Liver (tissue), 9 donors: Measurements from ENCODE around the gene ANKRD13D. TPM values are rescaled to one million over a fixed set of nuclear protein-coding genes. Genes with fewer than 3 reads are reported as not detected.

Source experiments
- DNase-seq: peaks from one replicate; pipeline ENCODE4 v3.0.0-alpha.2; 2017; ENCODE audit warnings: low spot score
- H3K27ac ChIP-seq, 2 donors: one replicate each; pipeline ENCODE4 v1.7.0; 2013; ENCODE audit warnings: inconsistent platforms in 2 of 2, low read length in 2 of 2, control low read depth in 1 of 2, low read depth in 1 of 2, mild to moderate bottlenecking in 1 of 2
- H3K27me3 ChIP-seq, 4 donors: one replicate each; pipeline versions ENCODE4 v1.6.1 to v1.7.0; 2013; ENCODE audit warnings: low read length in 3 of 4, inconsistent platforms in 1 of 4, mild to moderate bottlenecking in 1 of 4, moderate library complexity in 1 of 4; ENCODE audit not compliant: control insufficient read depth in 4 of 4, insufficient read depth in 4 of 4
- H3K36me3 ChIP-seq, 4 donors: one replicate each; pipeline versions ENCODE4 v1.6.1 to v1.7.0; 2013; ENCODE audit warnings: low read length in 3 of 4, mild to moderate bottlenecking in 3 of 4, low read depth in 1 of 4, moderate library complexity in 1 of 4; ENCODE audit not compliant: control insufficient read depth in 4 of 4, insufficient read depth in 3 of 4
- H3K4me1 ChIP-seq, 4 donors: one replicate each; pipeline versions ENCODE4 v1.6.1 to v1.7.0; 2013; ENCODE audit warnings: low read length in 3 of 4, mild to moderate bottlenecking in 3 of 4, moderate library complexity in 1 of 4; ENCODE audit not compliant: control insufficient read depth in 4 of 4, insufficient read depth in 4 of 4
- H3K4me3 ChIP-seq, 3 donors: one replicate each; pipeline versions ENCODE4 v1.6.1 to v1.7.0; 2013; ENCODE audit warnings: low read length in 3 of 3, control low read depth in 1 of 3, low read depth in 1 of 3, mild to moderate bottlenecking in 1 of 3
- H3K9ac ChIP-seq, 2 donors: one replicate each; pipeline ENCODE4 v1.7.0; 2013; ENCODE audit warnings: low read length in 2 of 2, mild to moderate bottlenecking in 2 of 2, moderate library complexity in 2 of 2, control low read depth in 1 of 2, low read depth in 1 of 2
- H3K9me3 ChIP-seq, 4 donors: one replicate each; pipeline versions ENCODE4 v1.6.1 to v1.7.0; 2013; ENCODE audit warnings: low read length in 3 of 4; ENCODE audit not compliant: control insufficient read depth in 4 of 4
- EGR1 ChIP-seq, 2 donors: IDR thresholded peaks; 2 replicates each; pipeline ENCODE4 v1.6.1; 2016 to 2018; ENCODE audit warnings: antibody characterized with exemption in 2 of 2, low read depth in 2 of 2
- FOXA1 ChIP-seq: IDR thresholded peaks from 2 replicates; pipeline ENCODE4 v1.6.1; 2016; ENCODE audit warnings: antibody characterized with exemption
- FOXA2 ChIP-seq: IDR thresholded peaks from 2 replicates; pipeline ENCODE4 v1.6.1; 2016; ENCODE audit warnings: antibody characterized with exemption
- GABPA ChIP-seq, 2 donors: IDR thresholded peaks in 1 of 2; conservative IDR thresholded peaks in 1 of 2; 2 replicates each; pipeline ENCODE4 v1.6.1; 2016; ENCODE audit warnings: antibody characterized with exemption in 2 of 2, mild to moderate bottlenecking in 1 of 2, moderate library complexity in 1 of 2
- HNF4A ChIP-seq, 2 donors: conservative IDR thresholded peaks; 2 replicates each; pipeline ENCODE4 v1.6.1; 2016; ENCODE audit warnings: antibody characterized with exemption in 2 of 2, mild to moderate bottlenecking in 2 of 2
- HNF4G ChIP-seq: IDR thresholded peaks from 2 replicates; pipeline ENCODE4 v1.6.1; 2016; ENCODE audit warnings: antibody characterized with exemption
- JUND ChIP-seq, 2 donors: IDR thresholded peaks; 2 replicates each; pipeline ENCODE4 v1.6.1; 2016; ENCODE audit warnings: antibody characterized with exemption in 2 of 2
- MAX ChIP-seq: IDR thresholded peaks from 2 replicates; pipeline ENCODE4 v1.6.1; 2016; ENCODE audit warnings: antibody characterized with exemption
- NR2F2 ChIP-seq: IDR thresholded peaks from 2 replicates; pipeline ENCODE4 v1.6.1; 2016; ENCODE audit warnings: antibody characterized with exemption
- RAD21 ChIP-seq, 2 donors: IDR thresholded peaks; 2 replicates each; pipeline ENCODE4 v1.6.1; 2016; ENCODE audit warnings: antibody characterized with exemption in 2 of 2, mild to moderate bottlenecking in 2 of 2
- RXRA ChIP-seq, 2 donors: IDR thresholded peaks; 2 replicates each; pipeline ENCODE4 v1.6.1; 2017 to 2018; ENCODE audit warnings: antibody characterized with exemption in 2 of 2, mild to moderate bottlenecking in 1 of 2
- SP1 ChIP-seq: IDR thresholded peaks from 2 replicates; pipeline ENCODE4 v1.6.1; 2018; ENCODE audit warnings: antibody characterized with exemption, mild to moderate bottlenecking
- TAF1 ChIP-seq: conservative IDR thresholded peaks from 2 replicates; pipeline ENCODE4 v1.6.1; 2016; ENCODE audit warnings: antibody characterized with exemption, mild to moderate bottlenecking
- YY1 ChIP-seq: IDR thresholded peaks from 2 replicates; pipeline ENCODE4 v1.6.1; 2016; ENCODE audit warnings: antibody characterized with exemption, mild to moderate bottlenecking
- WGBS: extraction: QIAGEN DNeasy Blood & Tissue Kit; methylation state at CpG from one replicate; pipeline ENCODE4 v1.1.7; 2013; 5-methylcytosine and 5-hydroxymethylcytosine counted together
- polyA plus RNA-seq, 2 donors: library from polyadenylated mRNA; stranded (reverse) in 1 of 2; unstranded in 1 of 2; fragments of 200-250 nt in 1 of 2; fragments of >200 nt in 1 of 2; fragmentation: Nextera tagmentation in 1 of 2; extraction: Ambion mirVana in 1 of 2; gene quantifications; one replicate each; pipeline versions ENCODE4 v1.2.1 to v1.2.3, GENCODE V29; 2013 to 2015
- total RNA-seq, 2 donors: library from RNA; depleted of rRNA; stranded (reverse); fragments of >200 nt; gene quantifications; one replicate each; pipeline ENCODE4 v1.2.3, GENCODE V29; 2014
- TF ChIP-seq, protein P1 (sequence below): IDR thresholded peaks from 2 replicates; pipeline ENCODE4 v1.6.1; 2016; ENCODE audit warnings: antibody characterized with exemption, mild to moderate bottlenecking
- TF ChIP-seq, protein P2 (sequence below): fragments of 150-350 bp; IDR thresholded peaks from 2 replicates; pipeline ENCODE4 v1.5.1; 2017; ENCODE audit warnings: improper control_type of control experiment, low read depth, low read length; ENCODE audit not compliant: missing input control
- TF ChIP-seq, protein P3 (sequence below): IDR thresholded peaks from 2 replicates; pipeline ENCODE4 v1.6.1; 2016; ENCODE audit warnings: antibody characterized with exemption
- TF ChIP-seq, protein P4 (sequence below): IDR thresholded peaks from 2 replicates; pipeline ENCODE4 v1.6.1; 2016; ENCODE audit warnings: antibody characterized with exemption
- donor health status: healthy.
- donor health status: healthy.
- donor health status: healthy.
- donor health status: healthy.
- donor health status: healthy.

The ANKRD13D gene
- total and polyA plus RNA-seq, 4 donors, result 5.5 to 15.0 (median 5.9) TPM

DNA sequence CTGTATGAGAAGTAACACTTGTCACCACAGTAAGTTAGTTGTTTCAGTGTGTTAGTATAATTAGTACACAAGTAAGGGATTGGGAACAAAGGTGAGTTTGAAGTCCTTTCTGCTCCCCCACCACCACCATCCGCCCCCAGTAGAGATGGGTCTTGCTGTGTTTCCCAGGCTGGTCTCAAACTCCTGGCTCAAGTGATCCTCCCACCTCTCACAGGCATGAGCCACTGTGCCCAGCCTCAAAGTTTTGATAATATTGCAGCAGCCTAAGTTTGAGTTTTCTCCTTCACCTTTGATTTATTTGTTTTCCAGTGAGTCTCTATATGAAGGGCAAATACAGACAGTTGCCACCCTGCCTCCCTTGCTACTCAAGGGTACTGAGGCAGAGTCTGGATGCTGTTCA lies 46.6 kb upstream of the ANKRD13D start:
- Histone ChIP-seq H3K9me3 (no peaks in the 10 kb centered on the region), H3K27me3 (no peaks in the 10 kb centered on the region), H3K27ac (no peak overlapping the region), H3K36me3 (peaks cover 10 to 31% (median 26%) of the 10 kb centered on the region in 4 donors), H3K9ac (peak overlapping the region in 1 of 2 donors; percentile 69), H3K4me1 (peaks cover 1 to 53% (median 36%) of the 10 kb centered on the region in 4 donors), H3K4me3 (no peak overlapping the region)
- WGBS, result 35% methylated on average over 1 of the region's 1 CpG
- DNase-seq, result no peak
- TF ChIP-seq EGR1 (IDR thresholded peaks at IDR 0.05; ENCODE audit: low read depth in 2 of 2) (no peak), TAF1 (no peak), FOXA1 (no peak), FOXA2 (no peak), GABPA (IDR thresholded peaks at IDR 0.05 in 1 of 2, conservative IDR thresholded peaks at IDR 0.05 in 1 of 2) (no peak), RAD21 (IDR thresholded peaks at IDR 0.05) (no peak), HNF4A (conservative IDR thresholded peaks at IDR 0.05) (no peak), RXRA (IDR thresholded peaks at IDR 0.05) (no peak), MAX (no peak), JUND (IDR thresholded peaks at IDR 0.05) (no peak), SP1 (no peak), NR2F2 (no peak), YY1 (no peak), HNF4G (no peak)
- TF ChIP-seq, protein P1, sequence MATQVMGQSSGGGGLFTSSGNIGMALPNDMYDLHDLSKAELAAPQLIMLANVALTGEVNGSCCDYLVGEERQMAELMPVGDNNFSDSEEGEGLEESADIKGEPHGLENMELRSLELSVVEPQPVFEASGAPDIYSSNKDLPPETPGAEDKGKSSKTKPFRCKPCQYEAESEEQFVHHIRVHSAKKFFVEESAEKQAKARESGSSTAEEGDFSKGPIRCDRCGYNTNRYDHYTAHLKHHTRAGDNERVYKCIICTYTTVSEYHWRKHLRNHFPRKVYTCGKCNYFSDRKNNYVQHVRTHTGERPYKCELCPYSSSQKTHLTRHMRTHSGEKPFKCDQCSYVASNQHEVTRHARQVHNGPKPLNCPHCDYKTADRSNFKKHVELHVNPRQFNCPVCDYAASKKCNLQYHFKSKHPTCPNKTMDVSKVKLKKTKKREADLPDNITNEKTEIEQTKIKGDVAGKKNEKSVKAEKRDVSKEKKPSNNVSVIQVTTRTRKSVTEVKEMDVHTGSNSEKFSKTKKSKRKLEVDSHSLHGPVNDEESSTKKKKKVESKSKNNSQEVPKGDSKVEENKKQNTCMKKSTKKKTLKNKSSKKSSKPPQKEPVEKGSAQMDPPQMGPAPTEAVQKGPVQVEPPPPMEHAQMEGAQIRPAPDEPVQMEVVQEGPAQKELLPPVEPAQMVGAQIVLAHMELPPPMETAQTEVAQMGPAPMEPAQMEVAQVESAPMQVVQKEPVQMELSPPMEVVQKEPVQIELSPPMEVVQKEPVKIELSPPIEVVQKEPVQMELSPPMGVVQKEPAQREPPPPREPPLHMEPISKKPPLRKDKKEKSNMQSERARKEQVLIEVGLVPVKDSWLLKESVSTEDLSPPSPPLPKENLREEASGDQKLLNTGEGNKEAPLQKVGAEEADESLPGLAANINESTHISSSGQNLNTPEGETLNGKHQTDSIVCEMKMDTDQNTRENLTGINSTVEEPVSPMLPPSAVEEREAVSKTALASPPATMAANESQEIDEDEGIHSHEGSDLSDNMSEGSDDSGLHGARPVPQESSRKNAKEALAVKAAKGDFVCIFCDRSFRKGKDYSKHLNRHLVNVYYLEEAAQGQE, result no peak
- TF ChIP-seq, protein P2, sequence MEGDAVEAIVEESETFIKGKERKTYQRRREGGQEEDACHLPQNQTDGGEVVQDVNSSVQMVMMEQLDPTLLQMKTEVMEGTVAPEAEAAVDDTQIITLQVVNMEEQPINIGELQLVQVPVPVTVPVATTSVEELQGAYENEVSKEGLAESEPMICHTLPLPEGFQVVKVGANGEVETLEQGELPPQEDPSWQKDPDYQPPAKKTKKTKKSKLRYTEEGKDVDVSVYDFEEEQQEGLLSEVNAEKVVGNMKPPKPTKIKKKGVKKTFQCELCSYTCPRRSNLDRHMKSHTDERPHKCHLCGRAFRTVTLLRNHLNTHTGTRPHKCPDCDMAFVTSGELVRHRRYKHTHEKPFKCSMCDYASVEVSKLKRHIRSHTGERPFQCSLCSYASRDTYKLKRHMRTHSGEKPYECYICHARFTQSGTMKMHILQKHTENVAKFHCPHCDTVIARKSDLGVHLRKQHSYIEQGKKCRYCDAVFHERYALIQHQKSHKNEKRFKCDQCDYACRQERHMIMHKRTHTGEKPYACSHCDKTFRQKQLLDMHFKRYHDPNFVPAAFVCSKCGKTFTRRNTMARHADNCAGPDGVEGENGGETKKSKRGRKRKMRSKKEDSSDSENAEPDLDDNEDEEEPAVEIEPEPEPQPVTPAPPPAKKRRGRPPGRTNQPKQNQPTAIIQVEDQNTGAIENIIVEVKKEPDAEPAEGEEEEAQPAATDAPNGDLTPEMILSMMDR, result no peak
- TF ChIP-seq, protein P3, sequence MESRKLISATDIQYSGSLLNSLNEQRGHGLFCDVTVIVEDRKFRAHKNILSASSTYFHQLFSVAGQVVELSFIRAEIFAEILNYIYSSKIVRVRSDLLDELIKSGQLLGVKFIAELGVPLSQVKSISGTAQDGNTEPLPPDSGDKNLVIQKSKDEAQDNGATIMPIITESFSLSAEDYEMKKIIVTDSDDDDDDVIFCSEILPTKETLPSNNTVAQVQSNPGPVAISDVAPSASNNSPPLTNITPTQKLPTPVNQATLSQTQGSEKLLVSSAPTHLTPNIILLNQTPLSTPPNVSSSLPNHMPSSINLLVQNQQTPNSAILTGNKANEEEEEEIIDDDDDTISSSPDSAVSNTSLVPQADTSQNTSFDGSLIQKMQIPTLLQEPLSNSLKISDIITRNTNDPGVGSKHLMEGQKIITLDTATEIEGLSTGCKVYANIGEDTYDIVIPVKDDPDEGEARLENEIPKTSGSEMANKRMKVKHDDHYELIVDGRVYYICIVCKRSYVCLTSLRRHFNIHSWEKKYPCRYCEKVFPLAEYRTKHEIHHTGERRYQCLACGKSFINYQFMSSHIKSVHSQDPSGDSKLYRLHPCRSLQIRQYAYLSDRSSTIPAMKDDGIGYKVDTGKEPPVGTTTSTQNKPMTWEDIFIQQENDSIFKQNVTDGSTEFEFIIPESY, result no peak
- TF ChIP-seq, protein P4, sequence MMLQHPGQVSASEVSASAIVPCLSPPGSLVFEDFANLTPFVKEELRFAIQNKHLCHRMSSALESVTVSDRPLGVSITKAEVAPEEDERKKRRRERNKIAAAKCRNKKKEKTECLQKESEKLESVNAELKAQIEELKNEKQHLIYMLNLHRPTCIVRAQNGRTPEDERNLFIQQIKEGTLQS, result no peak
